ENCODE results near the gene KCNG1. TPM values are rescaled to one million over a fixed set of nuclear protein-coding genes. Genes with fewer than 3 reads are reported as not detected.
"Not testable (repeated sequence)": the region's sequence is repeated elsewhere in the genome, so short reads cannot be mapped to it uniquely, and the experiment has no call there.

KCNG1 gene
- polyA plus RNA-seq, 1 donor from 2014 or later = 1.7 TPM

DNA sequence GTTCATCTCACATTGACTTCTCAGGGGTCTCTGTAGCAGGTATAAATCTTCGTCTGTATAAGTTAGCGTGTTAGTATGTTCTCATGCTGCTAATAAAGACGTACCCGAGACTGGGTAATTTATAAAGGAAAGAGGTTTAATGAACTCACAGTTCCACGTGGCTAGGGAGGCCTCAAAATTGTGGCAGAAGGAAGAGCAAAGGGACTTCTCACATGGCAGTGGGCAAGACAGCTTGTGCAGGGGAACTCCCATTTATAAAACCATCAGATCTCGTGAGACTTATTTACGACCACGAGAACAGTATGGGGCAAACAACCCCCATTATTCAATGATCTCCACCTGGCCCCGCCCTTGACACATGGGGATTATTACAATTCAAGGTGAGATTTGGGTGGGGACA, 22.6 kb upstream of the KCNG1 start:
- H3K9ac ChIP-seq (ENCODE audit: low read length); H3F3A ChIP-seq (ENCODE audit: insufficient read depth, low read length, poor library complexity, severe bottlenecking); H3K27me3 ChIP-seq (ENCODE audit: insufficient read depth, low read depth, low read length); H3K36me3 ChIP-seq (ENCODE audit: insufficient read depth, low read length); H2AFZ ChIP-seq (ENCODE audit: low read depth, low read length); H3K4me2 ChIP-seq (ENCODE audit: low read length); H4K20me1 ChIP-seq (ENCODE audit: insufficient read depth); H3K9me3 ChIP-seq (ENCODE audit: low read length); H3K27ac ChIP-seq (ENCODE audit: low read length); H3K79me2 ChIP-seq (replicated peaks; ENCODE audit: insufficient read depth, low read length); H3K4me3 ChIP-seq (ENCODE audit: low read length); H3K9me2 ChIP-seq (ENCODE audit: insufficient read depth, low read length): not testable (repeated sequence)

DNA sequence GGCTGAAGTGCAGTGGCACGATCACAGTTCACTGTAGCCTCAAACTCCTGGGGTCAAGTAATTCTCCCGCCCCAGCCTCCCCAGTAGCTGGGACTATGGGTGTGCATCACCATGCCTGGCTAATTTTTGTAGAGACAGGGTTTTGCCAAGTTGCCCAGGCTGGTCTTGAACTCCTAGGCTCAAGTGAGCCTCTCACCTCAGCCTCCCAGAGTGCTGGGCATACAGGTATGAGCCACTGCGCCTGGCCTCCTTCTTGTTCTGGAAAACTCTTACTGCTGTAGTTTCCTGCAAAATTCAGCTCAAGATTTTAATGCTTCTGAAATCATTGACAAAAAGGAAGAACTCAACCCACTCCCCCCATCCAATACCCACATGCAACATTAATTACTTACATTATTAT, 21.9 kb upstream of the KCNG1 start:
- no peak overlapping the region for H3K27ac ChIP-seq (ENCODE audit: low read length)
- H3F3A ChIP-seq (ENCODE audit: insufficient read depth, low read length, poor library complexity, severe bottlenecking) = no peaks in the 10 kb centered on the region
- TF ChIP-seq RAD21 (conservative IDR thresholded peaks at IDR 0.05) (no peak), TAF1 (IDR thresholded peaks at IDR 0.05; ENCODE audit: low read depth) (no peak), EZH2 (IDR thresholded peaks at IDR 0.05; ENCODE audit: borderline replicate concordance, insufficient read depth, low read length, poor library complexity, severe bottlenecking) (no peak), MXI1 (conservative IDR thresholded peaks at IDR 0.05; ENCODE audit: poor library complexity, severe bottlenecking) (no peak), SMC3 (conservative IDR thresholded peaks at IDR 0.05; ENCODE audit: poor library complexity) (no peak), POLR2AphosphoS5 (IDR thresholded peaks at IDR 0.05) (no peak), EP300 (conservative IDR thresholded peaks at IDR 0.05; ENCODE audit: poor library complexity, severe bottlenecking) (no peak)
- TF ChIP-seq, protein P1, sequence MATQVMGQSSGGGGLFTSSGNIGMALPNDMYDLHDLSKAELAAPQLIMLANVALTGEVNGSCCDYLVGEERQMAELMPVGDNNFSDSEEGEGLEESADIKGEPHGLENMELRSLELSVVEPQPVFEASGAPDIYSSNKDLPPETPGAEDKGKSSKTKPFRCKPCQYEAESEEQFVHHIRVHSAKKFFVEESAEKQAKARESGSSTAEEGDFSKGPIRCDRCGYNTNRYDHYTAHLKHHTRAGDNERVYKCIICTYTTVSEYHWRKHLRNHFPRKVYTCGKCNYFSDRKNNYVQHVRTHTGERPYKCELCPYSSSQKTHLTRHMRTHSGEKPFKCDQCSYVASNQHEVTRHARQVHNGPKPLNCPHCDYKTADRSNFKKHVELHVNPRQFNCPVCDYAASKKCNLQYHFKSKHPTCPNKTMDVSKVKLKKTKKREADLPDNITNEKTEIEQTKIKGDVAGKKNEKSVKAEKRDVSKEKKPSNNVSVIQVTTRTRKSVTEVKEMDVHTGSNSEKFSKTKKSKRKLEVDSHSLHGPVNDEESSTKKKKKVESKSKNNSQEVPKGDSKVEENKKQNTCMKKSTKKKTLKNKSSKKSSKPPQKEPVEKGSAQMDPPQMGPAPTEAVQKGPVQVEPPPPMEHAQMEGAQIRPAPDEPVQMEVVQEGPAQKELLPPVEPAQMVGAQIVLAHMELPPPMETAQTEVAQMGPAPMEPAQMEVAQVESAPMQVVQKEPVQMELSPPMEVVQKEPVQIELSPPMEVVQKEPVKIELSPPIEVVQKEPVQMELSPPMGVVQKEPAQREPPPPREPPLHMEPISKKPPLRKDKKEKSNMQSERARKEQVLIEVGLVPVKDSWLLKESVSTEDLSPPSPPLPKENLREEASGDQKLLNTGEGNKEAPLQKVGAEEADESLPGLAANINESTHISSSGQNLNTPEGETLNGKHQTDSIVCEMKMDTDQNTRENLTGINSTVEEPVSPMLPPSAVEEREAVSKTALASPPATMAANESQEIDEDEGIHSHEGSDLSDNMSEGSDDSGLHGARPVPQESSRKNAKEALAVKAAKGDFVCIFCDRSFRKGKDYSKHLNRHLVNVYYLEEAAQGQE (IDR thresholded peaks at IDR 0.05; ENCODE audit: borderline replicate concordance) = no peak
- TF ChIP-seq, protein P2, sequence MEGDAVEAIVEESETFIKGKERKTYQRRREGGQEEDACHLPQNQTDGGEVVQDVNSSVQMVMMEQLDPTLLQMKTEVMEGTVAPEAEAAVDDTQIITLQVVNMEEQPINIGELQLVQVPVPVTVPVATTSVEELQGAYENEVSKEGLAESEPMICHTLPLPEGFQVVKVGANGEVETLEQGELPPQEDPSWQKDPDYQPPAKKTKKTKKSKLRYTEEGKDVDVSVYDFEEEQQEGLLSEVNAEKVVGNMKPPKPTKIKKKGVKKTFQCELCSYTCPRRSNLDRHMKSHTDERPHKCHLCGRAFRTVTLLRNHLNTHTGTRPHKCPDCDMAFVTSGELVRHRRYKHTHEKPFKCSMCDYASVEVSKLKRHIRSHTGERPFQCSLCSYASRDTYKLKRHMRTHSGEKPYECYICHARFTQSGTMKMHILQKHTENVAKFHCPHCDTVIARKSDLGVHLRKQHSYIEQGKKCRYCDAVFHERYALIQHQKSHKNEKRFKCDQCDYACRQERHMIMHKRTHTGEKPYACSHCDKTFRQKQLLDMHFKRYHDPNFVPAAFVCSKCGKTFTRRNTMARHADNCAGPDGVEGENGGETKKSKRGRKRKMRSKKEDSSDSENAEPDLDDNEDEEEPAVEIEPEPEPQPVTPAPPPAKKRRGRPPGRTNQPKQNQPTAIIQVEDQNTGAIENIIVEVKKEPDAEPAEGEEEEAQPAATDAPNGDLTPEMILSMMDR (IDR thresholded peaks at IDR 0.05; ENCODE audit: poor library complexity, severe bottlenecking) = no peak
- no peaks in the 10 kb centered on the region for H3K27me3 ChIP-seq (ENCODE audit: insufficient read depth, low read depth, low read length)
- no peaks in the 10 kb centered on the region for H3K79me2 ChIP-seq (replicated peaks; ENCODE audit: insufficient read depth, low read length)
- H2AFZ ChIP-seq (ENCODE audit: low read depth, low read length) = no peak overlapping the region
- no peaks in the 10 kb centered on the region for H3K36me3 ChIP-seq (ENCODE audit: insufficient read depth, low read length)
- no peak overlapping the region for H3K9ac ChIP-seq (ENCODE audit: low read length)
- no peak overlapping the region for H3K4me2 ChIP-seq (ENCODE audit: low read length)
- H4K20me1 ChIP-seq (ENCODE audit: insufficient read depth) = no peaks in the 10 kb centered on the region
- no peaks in the 10 kb centered on the region for H3K9me2 ChIP-seq (ENCODE audit: insufficient read depth, low read length)
- no peaks in the 10 kb centered on the region for H3K9me3 ChIP-seq (ENCODE audit: low read length)
- no peak overlapping the region for H3K4me3 ChIP-seq (ENCODE audit: low read length)

DNA sequence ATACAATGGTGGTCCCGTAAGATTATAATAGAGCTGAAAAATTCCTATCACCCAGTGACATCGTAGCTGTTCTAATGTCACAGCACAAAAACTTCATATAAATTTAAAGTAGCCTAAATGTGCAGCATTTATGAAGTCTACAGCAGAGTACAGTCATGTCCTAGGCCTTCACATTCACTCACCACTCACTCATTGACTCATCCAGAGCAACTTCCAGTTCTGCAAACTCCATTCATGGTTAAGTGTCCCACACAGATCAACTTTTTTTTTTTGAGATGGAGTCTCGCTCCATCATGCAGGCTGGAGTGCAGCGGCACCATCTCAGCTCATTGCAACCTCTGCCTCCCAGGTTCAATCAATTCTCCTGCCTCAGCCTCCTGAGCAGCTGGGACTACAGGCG, 20.9 kb upstream of the KCNG1 start:
- H3K36me3 ChIP-seq (ENCODE audit: insufficient read depth, low read length) = no peaks in the 10 kb centered on the region
- H3K27me3 ChIP-seq (ENCODE audit: insufficient read depth, low read depth, low read length) = no peaks in the 10 kb centered on the region
- H2AFZ ChIP-seq (ENCODE audit: low read depth, low read length) = no peak overlapping the region
- TF ChIP-seq RAD21 (conservative IDR thresholded peaks at IDR 0.05) (no peak), EP300 (conservative IDR thresholded peaks at IDR 0.05; ENCODE audit: poor library complexity, severe bottlenecking) (no peak), EZH2 (IDR thresholded peaks at IDR 0.05; ENCODE audit: borderline replicate concordance, insufficient read depth, low read length, poor library complexity, severe bottlenecking) (no peak), MXI1 (conservative IDR thresholded peaks at IDR 0.05; ENCODE audit: poor library complexity, severe bottlenecking) (no peak), TAF1 (IDR thresholded peaks at IDR 0.05; ENCODE audit: low read depth) (no peak), POLR2AphosphoS5 (IDR thresholded peaks at IDR 0.05) (no peak)
- TF ChIP-seq, protein P2 (IDR thresholded peaks at IDR 0.05; ENCODE audit: poor library complexity, severe bottlenecking) = no peak
- H3K9ac ChIP-seq (ENCODE audit: low read length) = no peak overlapping the region
- H3K79me2 ChIP-seq (replicated peaks; ENCODE audit: insufficient read depth, low read length) = no peaks in the 10 kb centered on the region
- H4K20me1 ChIP-seq (ENCODE audit: insufficient read depth) = no peaks in the 10 kb centered on the region
- H3K9me2 ChIP-seq (ENCODE audit: insufficient read depth, low read length) = no peaks in the 10 kb centered on the region
- no peaks in the 10 kb centered on the region for H3K9me3 ChIP-seq (ENCODE audit: low read length)
- no peak overlapping the region for H3K27ac ChIP-seq (ENCODE audit: low read length)
- no peak overlapping the region for H3K4me3 ChIP-seq (ENCODE audit: low read length)
- H3F3A ChIP-seq (ENCODE audit: insufficient read depth, low read length, poor library complexity, severe bottlenecking) = no peaks in the 10 kb centered on the region
- H3K4me2 ChIP-seq (ENCODE audit: low read length) = no peak overlapping the region

Measured in neural cell (in vitro differentiated cells).